Left renal cortex interstitium (tissue), 4 donors: Measurements from ENCODE around the gene KCNJ15. TPM values are rescaled to one million over a fixed set of nuclear protein-coding genes. Genes with fewer than 3 reads are reported as not detected.

Experiments
- DNase-seq, 4 donors: peaks; one replicate each; pipeline ENCODE4 v3.0.0-alpha.2; 2013; ENCODE audit warnings: low read depth in 4 of 4, low spot score in 2 of 4, missing footprints in 1 of 4
- polyA plus RNA-seq, 4 donors: library from polyadenylated mRNA; unstranded; fragments of 120-200 nt; gene quantifications; one replicate each; pipeline ENCODE4 v1.2.1, GENCODE V29; 2013; ENCODE audit not compliant: insufficient read length in 4 of 4

The KCNJ15 gene
- polyA plus RNA-seq, 4 donors = 159 to 247 (median 232) TPM

- no peak for DNase-seq
These were observed 9.9 kb downstream of the KCNJ15 start for GRCh38 chr21:38266732-38267131.

- DNase-seq = no peak
These were observed 10.5 kb downstream of the KCNJ15 start for GRCh38 chr21:38267136-38267755.

GRCh38 chr21:38267991-38268863, 11.4 kb downstream of the KCNJ15 start:
- DNase-seq = no peak

GRCh38 chr21:38268864-38269575, 12.2 kb downstream of the KCNJ15 start:
- no peak for DNase-seq

GRCh38 chr21:38269576-38269936, 12.8 kb downstream of the KCNJ15 start:
- DNase-seq = no peak

GRCh38 chr21:38272215-38272614, 15.4 kb downstream of the KCNJ15 start:
- DNase-seq = no peak

GRCh38 chr21:38273745-38274542, 17.2 kb downstream of the KCNJ15 start:
- no peak for DNase-seq

GRCh38 chr21:38277501-38278131, 20.8 kb downstream of the KCNJ15 start:
- DNase-seq = no peak

- DNase-seq = no peak
These were observed 23.7 kb downstream of the KCNJ15 start for GRCh38 chr21:38280454-38280853.

GRCh38 chr21:38280867-38281266, 24.1 kb downstream of the KCNJ15 start:
- DNase-seq = no peak

GRCh38 chr21:38282921-38283320, 26.1 kb downstream of the KCNJ15 start:
- DNase-seq = no peak

GRCh38 chr21:38284216-38284615, 27.4 kb downstream of the KCNJ15 start:
- DNase-seq = no peak

- no peak for DNase-seq
These were observed 30.1 kb downstream of the KCNJ15 start for GRCh38 chr21:38286739-38287471.

- DNase-seq = no peak
These were observed 30.7 kb downstream of the KCNJ15 start for GRCh38 chr21:38287476-38287875.

GRCh38 chr21:38289705-38290485, 33.1 kb downstream of the KCNJ15 start:
- DNase-seq = no peak

- DNase-seq = no peak
These were observed 34.0 kb downstream of the KCNJ15 start for GRCh38 chr21:38290809-38291208.

- DNase-seq = no peak
These were observed 35.1 kb downstream of the KCNJ15 start for GRCh38 chr21:38291874-38292273.

- DNase-seq = no peak
These were observed 36.3 kb downstream of the KCNJ15 start for GRCh38 chr21:38293113-38293512.

- no peak for DNase-seq
These were observed 37.0 kb downstream of the KCNJ15 start for GRCh38 chr21:38293765-38294164.
